Endothelial cell of umbilical vein (primary cell): ENCODE data around the gene PIGH. TPM values are rescaled to one million over a fixed set of nuclear protein-coding genes. Genes with fewer than 3 reads are reported as not detected.

Experiments used
- BruUV-seq: library from RNA; stranded (reverse); fragments of 400-500 nt; replicated peaks from 2 replicates; lab custom pipeline; 2021; lab: Mats Ljungman, UMichigan
- CTCF ChIA-PET: fragments of 300-600, 350-600 bp; sonication (Branson Sonifier 250); formaldehyde crosslinking; loops from one replicate; lab custom pipeline; 2021; ENCODE audit warnings: antibody characterized with exemption, inconsistent platforms; lab: Charles Lee
- POLR2A ChIA-PET: fragments of 300-600, 350-600 bp; sonication (Branson Sonifier 250); formaldehyde crosslinking; loops from one replicate; lab custom pipeline; 2021; ENCODE audit warnings: antibody characterized with exemption, inconsistent platforms; lab: Charles Lee
- DNase-seq: peaks from one replicate; pipeline ENCODE4 v3.0.0-alpha.2; 2011; ENCODE audit warnings: low read depth, low spot score
- FAIRE-seq: peaks from 2 replicates; lab custom pipeline; 2011; peaks lifted over from hg19 to GRCh38; lab: Jason Lieb, UNC
- H2AFZ ChIP-seq: 2 replicates; pipeline ENCODE4 v1.6.0; 2012; ENCODE audit warnings: low read depth, low read length, control low read depth, inconsistent platforms
- H3K27ac ChIP-seq: 2 replicates; pipeline ENCODE4 v1.5.1; 2011; ENCODE audit warnings: low read depth, mild to moderate bottlenecking, control low read depth, low read length, moderate library complexity; ENCODE audit not compliant: insufficient read depth
- H3K27me3 ChIP-seq, 2 experiments: 2 replicates each; pipeline versions ENCODE4 v1.6.0 to v1.6.1; 2011; ENCODE audit warnings: low read length in 2 of 2, mixed read lengths in 1 of 2; ENCODE audit not compliant: control insufficient read depth in 2 of 2, insufficient read depth in 2 of 2
- H3K36me3 ChIP-seq, 2 experiments: 2 replicates in 1 of 2; 3 replicates in 1 of 2; pipeline ENCODE4 v1.5.1; 2011; ENCODE audit warnings: low read length in 2 of 2, mild to moderate bottlenecking in 1 of 2, moderate library complexity in 1 of 2; ENCODE audit not compliant: control insufficient read depth in 2 of 2, insufficient read depth in 2 of 2; ENCODE audit errors: extremely low read depth in 1 of 2
- H3K4me1 ChIP-seq: 3 replicates; pipeline ENCODE4 v1.5.1; 2011; ENCODE audit warnings: mild to moderate bottlenecking, low read length; ENCODE audit not compliant: control insufficient read depth, insufficient read depth; ENCODE audit errors: extremely low read depth
- H3K4me2 ChIP-seq: 2 replicates; pipeline ENCODE4 v1.6.1; 2011; ENCODE audit warnings: low read length, control low read depth, mixed read lengths; ENCODE audit not compliant: insufficient read depth
- H3K4me3 ChIP-seq, 3 experiments: fragments of 200-600 bp in 1 of 3; sonication (generic), shearing (Covaris generic) in 1 of 3; replicated peaks in 1 of 3; 2 replicates each; pipeline ENCODE4 v1.5.1; 2011 to 2016; ENCODE audit warnings: control low read depth in 3 of 3, low read length in 3 of 3, mild to moderate bottlenecking in 2 of 3, inconsistent platforms in 1 of 3, low read depth in 1 of 3, moderate library complexity in 1 of 3; ENCODE audit not compliant: insufficient read depth in 1 of 3
- H3K79me2 ChIP-seq: 2 replicates; pipeline ENCODE4 v1.6.0; 2012; ENCODE audit warnings: low read length, inconsistent platforms; ENCODE audit not compliant: control insufficient read depth, insufficient read depth
- H3K9ac ChIP-seq: replicated peaks from 2 replicates; pipeline ENCODE3; 2011; ENCODE audit warnings: low read length, control low read depth; ENCODE audit not compliant: insufficient read depth; ENCODE audit errors: extremely low read depth
- H3K9me1 ChIP-seq: replicated peaks from 3 replicates; pipeline ENCODE4 v1.6.0; 2011; ENCODE audit warnings: mild to moderate bottlenecking, low read length; ENCODE audit not compliant: control insufficient read depth, insufficient read depth; ENCODE audit errors: extremely low read depth
- H3K9me3 ChIP-seq: replicated peaks from 2 replicates; pipeline ENCODE4 v1.5.1; 2012; ENCODE audit warnings: low read length, inconsistent platforms; ENCODE audit not compliant: control insufficient read depth, insufficient read depth
- H4K20me1 ChIP-seq: replicated peaks from 2 replicates; pipeline ENCODE3; 2011; ENCODE audit warnings: mild to moderate bottlenecking, low read length; ENCODE audit not compliant: control insufficient read depth, insufficient read depth; ENCODE audit errors: extremely low read depth
- CTCF ChIP-seq, 2 donors: IDR thresholded peaks; 1 replicate in 1 of 2; 2 replicates in 1 of 2; pipeline ENCODE4 v1.5.1; 2011; ENCODE audit warnings: low read length in 2 of 2, mild to moderate bottlenecking in 2 of 2, moderate library complexity in 2 of 2, control low read depth in 1 of 2, inconsistent platforms in 1 of 2, low read depth in 1 of 2; ENCODE audit not compliant: insufficient read depth in 1 of 2; ENCODE audit errors: extremely low read depth in 1 of 2
- EZH2 ChIP-seq: IDR thresholded peaks from 2 replicates; pipeline ENCODE4 v1.6.1; 2012; ENCODE audit warnings: borderline replicate concordance, low read depth, mild to moderate bottlenecking, moderate library complexity, low read length, inconsistent platforms; ENCODE audit not compliant: severe bottlenecking
- FOS ChIP-seq: IDR thresholded peaks from 2 replicates; pipeline ENCODE4 v1.6.1; 2011; ENCODE audit warnings: mild to moderate bottlenecking, low read length, moderate library complexity, borderline replicate concordance; ENCODE audit not compliant: insufficient read depth
- GATA2 ChIP-seq: IDR thresholded peaks from 2 replicates; pipeline ENCODE4 v1.7.0; 2011; ENCODE audit warnings: low read depth, mild to moderate bottlenecking, moderate library complexity, mixed read lengths, low read length; ENCODE audit not compliant: insufficient read length, insufficient read depth
- JUN ChIP-seq: IDR thresholded peaks from 2 replicates; pipeline ENCODE4 v1.6.1; 2011; ENCODE audit warnings: borderline replicate concordance, low read depth; ENCODE audit not compliant: insufficient read length, insufficient read depth
- MAX ChIP-seq: IDR thresholded peaks from 2 replicates; pipeline ENCODE4 v1.6.1; 2011; ENCODE audit not compliant: insufficient read depth, insufficient read length
- MYC ChIP-seq: IDR thresholded peaks from one replicate; pipeline ENCODE4 v1.6.1; 2011; ENCODE audit warnings: mild to moderate bottlenecking, low read depth, low read length
- POLR2A ChIP-seq: IDR thresholded peaks from 2 replicates; pipeline ENCODE4 v1.6.1; 2012; ENCODE audit warnings: low read depth, mild to moderate bottlenecking, control low read depth, low read length
- POLR2AphosphoS5 ChIP-seq: IDR thresholded peaks from 2 replicates; pipeline ENCODE4 v1.6.1; 2012; ENCODE audit warnings: low read depth, mild to moderate bottlenecking, control low read depth, low read length, moderate library complexity; ENCODE audit not compliant: insufficient read depth
- dilution Hi-C: fragments of 300-500 bp; cut with MboI; formaldehyde crosslinking; loops from one replicate; pipeline ENCODE4 v1.15.0; 2019; ENCODE audit warnings: low sequenced_read_pairs; ENCODE audit not compliant: extremely low pct_ligation_motif_present
- intact Hi-C: fragments of 100-400 bp; cut with micrococcal nuclease; formaldehyde crosslinking; loops from one replicate; pipeline ENCODE4 v1.10.0; 2022
- polyA plus RNA-seq, 4 experiments: library from polyadenylated mRNA; depleted of rRNA in 3 of 4; stranded (reverse) in 3 of 4; unstranded in 1 of 4; fragments of >200 nt; gene quantifications; 2 replicates each; pipeline versions ENCODE4 v1.2.1 to v1.2.3, GENCODE V29; 2011 to 2012; ENCODE audit warnings: missing spikeins in 1 of 4
- total RNA-seq: library from RNA; stranded (reverse); gene quantifications from 2 replicates; pipeline ENCODE4 v1.2.3, GENCODE V29; 2021

Gene PIGH
- total and polyA plus RNA-seq, 2 donors (not counting 3 experiments of a cell fraction or from before 2014, with no cell fraction given): 12.3 to 18.0 TPM

GRCh38 chr14:67567654-67568053, 32.4 kb downstream of the PIGH start:
- no peaks in the 10 kb centered on the region for H3K4me1 ChIP-seq

More at GRCh38 chr14:67567654-67568053, 32.4 kb downstream of the PIGH start:
- Histone ChIP-seq H4K20me1 (no peaks in the 10 kb centered on the region), H3K4me2 (no peak overlapping the region), H3K9me3 (no peaks in the 10 kb centered on the region), H3K9me1 (no peaks in the 10 kb centered on the region), H3K9ac (no peak overlapping the region), H3K27ac (no peak overlapping the region), H2AFZ (no peak overlapping the region), H3K27me3 (peaks cover 0 to 4% of the 10 kb centered on the region in 2 experiments), H3K79me2 (no peaks in the 10 kb centered on the region), H3K4me3 (no peak overlapping the region), H3K36me3 (no peaks in the 10 kb centered on the region)
- BruUV-seq: no TSS peak
- dilution Hi-C loops (no loop called here), intact Hi-C loops (no loop called here)
- DNase-seq (no peak), FAIRE-seq (no peak)
- POLR2A ChIA-PET: no interaction called here
- CTCF ChIA-PET: interaction anchor here (1.2 to 4.6 kb wide), 4 partner anchors 41 to 140 kb away, joined by 3 to 36 read pairs (median 8); no protein-coding TSS in a partner anchor
- TF ChIP-seq GATA2 (no peak), EZH2 (no peak), POLR2A (no peak), MYC (no peak), FOS (no peak), CTCF (IDR thresholded peaks at IDR 0.05; ENCODE audit: extremely low read depth in 1 of 2, insufficient read depth in 1 of 2, low read depth in 1 of 2, low read length in 2 of 2) (no peak), JUN (no peak), POLR2AphosphoS5 (no peak), MAX (no peak)
